ENCODE results near the gene MICAL2. TPM values are rescaled to one million over a fixed set of nuclear protein-coding genes. Genes with fewer than 3 reads are reported as not detected.
A peak's percentile ranks its signal among the peaks of the same experiment; 100 is the strongest.

Gene MICAL2
- total and polyA plus RNA-seq, 2 of the 8 experiments (the other 6 are each of a cell fraction or from before 2014, with no cell fraction given): 1.3 to 4.1 TPM

- TF ChIP-seq CBX8 (IDR thresholded peaks at IDR 0.05; ENCODE audit: borderline replicate concordance, low read depth, low read length) (no peak), SIX5 (IDR thresholded peaks at IDR 0.05; ENCODE audit: low read depth, low read length) (no peak), EZH2 (IDR thresholded peaks at IDR 0.05; ENCODE audit: low read depth, low read length, severe bottlenecking) (no peak), SIRT6 (IDR thresholded peaks at IDR 0.05; ENCODE audit: low read length) (no peak), CHD7 (IDR thresholded peaks at IDR 0.05; ENCODE audit: insufficient replicate concordance, low read length) (no peak)
- TF ChIP-seq, protein P1, sequence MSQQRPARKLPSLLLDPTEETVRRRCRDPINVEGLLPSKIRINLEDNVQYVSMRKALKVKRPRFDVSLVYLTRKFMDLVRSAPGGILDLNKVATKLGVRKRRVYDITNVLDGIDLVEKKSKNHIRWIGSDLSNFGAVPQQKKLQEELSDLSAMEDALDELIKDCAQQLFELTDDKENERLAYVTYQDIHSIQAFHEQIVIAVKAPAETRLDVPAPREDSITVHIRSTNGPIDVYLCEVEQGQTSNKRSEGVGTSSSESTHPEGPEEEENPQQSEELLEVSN (IDR thresholded peaks at IDR 0.05): no peak
- TF ChIP-seq, protein P2, sequence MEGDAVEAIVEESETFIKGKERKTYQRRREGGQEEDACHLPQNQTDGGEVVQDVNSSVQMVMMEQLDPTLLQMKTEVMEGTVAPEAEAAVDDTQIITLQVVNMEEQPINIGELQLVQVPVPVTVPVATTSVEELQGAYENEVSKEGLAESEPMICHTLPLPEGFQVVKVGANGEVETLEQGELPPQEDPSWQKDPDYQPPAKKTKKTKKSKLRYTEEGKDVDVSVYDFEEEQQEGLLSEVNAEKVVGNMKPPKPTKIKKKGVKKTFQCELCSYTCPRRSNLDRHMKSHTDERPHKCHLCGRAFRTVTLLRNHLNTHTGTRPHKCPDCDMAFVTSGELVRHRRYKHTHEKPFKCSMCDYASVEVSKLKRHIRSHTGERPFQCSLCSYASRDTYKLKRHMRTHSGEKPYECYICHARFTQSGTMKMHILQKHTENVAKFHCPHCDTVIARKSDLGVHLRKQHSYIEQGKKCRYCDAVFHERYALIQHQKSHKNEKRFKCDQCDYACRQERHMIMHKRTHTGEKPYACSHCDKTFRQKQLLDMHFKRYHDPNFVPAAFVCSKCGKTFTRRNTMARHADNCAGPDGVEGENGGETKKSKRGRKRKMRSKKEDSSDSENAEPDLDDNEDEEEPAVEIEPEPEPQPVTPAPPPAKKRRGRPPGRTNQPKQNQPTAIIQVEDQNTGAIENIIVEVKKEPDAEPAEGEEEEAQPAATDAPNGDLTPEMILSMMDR (IDR thresholded peaks at IDR 0.05; ENCODE audit: control extremely low read depth in 1 of 3, insufficient read depth in 1 of 3, low read depth in 1 of 3, low read length in 3 of 3): peak; percentile 87 to 93 (median 91)
These were observed 178.0 kb downstream of the MICAL2 start (continued) for GRCh38 chr11:12288212-12288930.

Measured in H1 (cell line).